Breast epithelium (tissue), 4 donors: ENCODE results near the gene MAPK8. TPM values are rescaled to one million over a fixed set of nuclear protein-coding genes. Genes with fewer than 3 reads are reported as not detected.
A peak's percentile ranks its signal among the peaks of the same experiment; 100 is the strongest.

ENCODE experiments used
- DNase-seq, 2 donors: peaks; one replicate each; pipeline ENCODE4 v3.0.0-alpha.2; 2019; ENCODE audit warnings: low spot score in 2 of 2
- H3K27ac ChIP-seq, 2 donors: fragments of 200-600 bp; sonication (generic) in 1 of 2; one replicate each; pipeline ENCODE4 v1.5.1; 2016 to 2019; ENCODE audit warnings: mild to moderate bottlenecking in 1 of 2
- H3K27me3 ChIP-seq, 2 donors: fragments of 200-600 bp; sonication (generic) in 1 of 2; one replicate each; pipeline versions ENCODE4 v1.5.1 to v1.6.0; 2017 to 2019; ENCODE audit warnings: control low read depth in 1 of 2, mild to moderate bottlenecking in 1 of 2
- H3K36me3 ChIP-seq: fragments of 200-600 bp; one replicate; pipeline ENCODE4 v1.5.1; 2019
- H3K4me1 ChIP-seq, 2 donors: fragments of 200-600 bp; sonication (generic); one replicate each; pipeline ENCODE4 v1.5.1; 2016 to 2019; ENCODE audit warnings: control low read depth in 1 of 2
- H3K4me3 ChIP-seq, 3 donors: fragments of 200-600 bp; sonication (generic); 1 replicate in 2 of 3; 2 replicates in 1 of 3; pipeline ENCODE4 v1.5.1; 2016 to 2019; ENCODE audit warnings: mild to moderate bottlenecking in 3 of 3, moderate library complexity in 2 of 3
- H3K9me3 ChIP-seq, 2 donors: fragments of 200-600 bp; sonication (generic) in 1 of 2; one replicate each; pipeline ENCODE4 v1.5.1; 2016 to 2019; ENCODE audit warnings: control low read depth in 1 of 2
- CTCF ChIP-seq, 3 donors: fragments of 450-650 bp; IDR thresholded peaks; one replicate each; pipeline ENCODE4 v1.5.1; 2016 to 2017; ENCODE audit warnings: antibody characterized with exemption in 3 of 3, mild to moderate bottlenecking in 3 of 3, moderate library complexity in 3 of 3
- POLR2A ChIP-seq: fragments of 450-650 bp; IDR thresholded peaks from one replicate; pipeline ENCODE4 v1.6.1; 2016; ENCODE audit warnings: antibody characterized with exemption, mild to moderate bottlenecking, moderate library complexity
- POLR2AphosphoS5 ChIP-seq, 3 donors: sonication (generic); formaldehyde crosslinking; IDR thresholded peaks; one replicate each; pipeline ENCODE4 v1.6.1; 2017; ENCODE audit warnings: antibody characterized with exemption in 3 of 3
- intact Hi-C: fragments of 100-400 bp; cut with DNase I; formaldehyde crosslinking; loops from one replicate; pipeline ENCODE4 v1.15.1; 2023; ENCODE audit warnings: low total_unique reads
- total RNA-seq, 3 donors: library from RNA; depleted of rRNA; stranded (reverse); fragments of >200 nt; gene quantifications; one replicate each; pipeline ENCODE4 v1.1.0, GENCODE V29; 2016

MAPK8 gene
- total RNA-seq, 3 donors from 2014 or later = 52.5 to 108 (median 74.1) TPM

GRCh38 chr10:48468130-48468790 is 161.8 kb downstream of the MAPK8 start:
- intact Hi-C loops = no loop called here
- Histone ChIP-seq H3K9me3 (peaks cover 0 to 2% of the 10 kb centered on the region in 2 donors), H3K27me3 (peaks cover 0 to 5% of the 10 kb centered on the region in 2 donors), H3K36me3 (no peaks in the 10 kb centered on the region), H3K4me3 (no peak overlapping the region), H3K4me1 (no peaks in the 10 kb centered on the region), H3K27ac (no peak overlapping the region)
- peak in 1 of 2 donors; percentile 14 for DNase-seq
- no peak for TF ChIP-seq POLR2A
- no peak for TF ChIP-seq CTCF (IDR thresholded peaks at IDR 0.05)
- TF ChIP-seq POLR2AphosphoS5 (IDR thresholded peaks at IDR 0.05) = no peak

GRCh38 chr10:48468866-48469511 is 162.5 kb downstream of the MAPK8 start:
- peaks cover 0 to 4% of the 10 kb centered on the region in 2 donors for H3K9me3 ChIP-seq
- no peaks in the 10 kb centered on the region for H3K36me3 ChIP-seq
- H3K27ac ChIP-seq = no peak overlapping the region
- no peaks in the 10 kb centered on the region for H3K4me1 ChIP-seq
- DNase-seq = peak in 1 of 2 donors; percentile 36
- intact Hi-C loops = no loop called here
- no peak for TF ChIP-seq CTCF (IDR thresholded peaks at IDR 0.05)
- TF ChIP-seq POLR2A = no peak
- TF ChIP-seq POLR2AphosphoS5 (IDR thresholded peaks at IDR 0.05) = no peak
- peaks cover 0 to 5% of the 10 kb centered on the region in 2 donors for H3K27me3 ChIP-seq
- H3K4me3 ChIP-seq = no peak overlapping the region

- H3K9me3 ChIP-seq = peaks cover 0 to 4% of the 10 kb centered on the region in 2 donors
- H3K27ac ChIP-seq = no peak overlapping the region
- H3K4me3 ChIP-seq = no peak overlapping the region
- H3K4me1 ChIP-seq = no peaks in the 10 kb centered on the region
- H3K36me3 ChIP-seq = no peaks in the 10 kb centered on the region
- peak in 1 of 2 donors; percentile 9 for DNase-seq
- intact Hi-C loops = no loop called here
- peaks cover 0 to 5% of the 10 kb centered on the region in 2 donors for H3K27me3 ChIP-seq
- TF ChIP-seq CTCF (IDR thresholded peaks at IDR 0.05) (no peak), POLR2A (no peak), POLR2AphosphoS5 (IDR thresholded peaks at IDR 0.05) (no peak)
These were observed 163.1 kb downstream of the MAPK8 start for GRCh38 chr10:48469516-48470020.

- TF ChIP-seq POLR2AphosphoS5 (IDR thresholded peaks at IDR 0.05) = no peak
- Histone ChIP-seq H3K4me3 (no peak overlapping the region), H3K27ac (no peak overlapping the region), H3K9me3 (peaks cover 0 to 4% of the 10 kb centered on the region in 2 donors), H3K4me1 (no peaks in the 10 kb centered on the region), H3K27me3 (peaks cover 0 to 5% of the 10 kb centered on the region in 2 donors), H3K36me3 (no peaks in the 10 kb centered on the region)
- intact Hi-C loops = no loop called here
- DNase-seq = peak in 1 of 2 donors; percentile 12
These were observed 163.8 kb downstream of the MAPK8 start for GRCh38 chr10:48470115-48470892.

- H3K36me3 ChIP-seq = no peaks in the 10 kb centered on the region
- DNase-seq = peak in 1 of 2 donors; percentile 25
- intact Hi-C loops = no loop called here
- TF ChIP-seq POLR2AphosphoS5 (IDR thresholded peaks at IDR 0.05) (no peak), CTCF (IDR thresholded peaks at IDR 0.05) (no peak), POLR2A (no peak)
- H3K9me3 ChIP-seq = peaks cover 0 to 4% of the 10 kb centered on the region in 2 donors
- H3K27me3 ChIP-seq = peaks cover 0 to 5% of the 10 kb centered on the region in 2 donors
- H3K4me1 ChIP-seq = no peaks in the 10 kb centered on the region
- no peak overlapping the region for H3K4me3 ChIP-seq
- H3K27ac ChIP-seq = no peak overlapping the region
These were observed 164.7 kb downstream of the MAPK8 start for GRCh38 chr10:48470893-48471805.
